K562 (cell line): ENCODE data around the gene OR2T8. TPM values are rescaled to one million over a fixed set of nuclear protein-coding genes. Genes with fewer than 3 reads are reported as not detected.
"Not testable (repeated sequence)": the region's sequence is repeated elsewhere in the genome, so short reads cannot be mapped to it uniquely, and the experiment has no call there.

Experiments used
- CBFB ChIP-seq: sonication (generic); formaldehyde crosslinking; IDR thresholded peaks from 2 replicates; pipeline ENCODE4 v1.4.0; 2020; ENCODE audit warnings: mild to moderate bottlenecking, missing genetic modification reagents
- CBX3 ChIP-seq, 2 experiments: IDR thresholded peaks; 1 replicate in 1 of 2; 2 replicates in 1 of 2; pipeline ENCODE4 v1.6.1; 2012; ENCODE audit warnings: inconsistent platforms in 2 of 2, low read length in 2 of 2, borderline replicate concordance in 1 of 2, control low read depth in 1 of 2
- CREB1 ChIP-seq, 2 experiments: sonication (generic) in 1 of 2; formaldehyde crosslinking in 1 of 2; IDR thresholded peaks; 2 replicates each; pipeline versions ENCODE4 v1.6.1 to v1.8.0; 2012 to 2022; ENCODE audit warnings: inconsistent platforms in 1 of 2, mild to moderate bottlenecking in 1 of 2, missing genetic modification reagents in 1 of 2, moderate library complexity in 1 of 2
- CTBP1 ChIP-seq: fragments of 450-650 bp; IDR thresholded peaks from 2 replicates; pipeline ENCODE4 v1.6.1; 2016; ENCODE audit warnings: borderline replicate concordance
- CXXC5 ChIP-seq: fragments of 250-450 bp; sonication (Bioruptor Pico); IDR thresholded peaks from 2 replicates; pipeline ENCODE4 v1.8.0; 2022; ENCODE audit warnings: inconsistent platforms, mild to moderate bottlenecking, moderate library complexity
- LCOR ChIP-seq: sonication (generic); formaldehyde crosslinking; IDR thresholded peaks from 2 replicates; pipeline ENCODE4 v1.8.0; 2022; ENCODE audit warnings: mild to moderate bottlenecking, missing genetic modification reagents
- POLR2G ChIP-seq: fragments of 200-400 bp; formaldehyde crosslinking; IDR thresholded peaks from 2 replicates; pipeline ENCODE4 v1.6.1; 2017; ENCODE audit warnings: low read depth, mild to moderate bottlenecking, antibody characterized with exemption, low read length, moderate library complexity
- RB1 ChIP-seq: fragments of 450-650 bp; IDR thresholded peaks from 2 replicates; pipeline ENCODE4 v1.6.1; 2017; ENCODE audit warnings: low read depth, mild to moderate bottlenecking
- SMAD3 ChIP-seq: fragments of 450-650 bp; formaldehyde crosslinking; conservative IDR thresholded peaks from 2 replicates; pipeline ENCODE4 v1.4.0; 2020; ENCODE audit warnings: mild to moderate bottlenecking
- TAF1 ChIP-seq: IDR thresholded peaks from 2 replicates; pipeline ENCODE4 v1.6.1; 2011; ENCODE audit warnings: mild to moderate bottlenecking, low read length, moderate library complexity; ENCODE audit not compliant: insufficient read depth, control insufficient read depth, severe bottlenecking; ENCODE audit errors: extremely low read depth
- TARDBP ChIP-seq: fragments of 450-650 bp; IDR thresholded peaks from 2 replicates; pipeline ENCODE4 v1.6.1; 2016
- ZBTB7A ChIP-seq: IDR thresholded peaks from 2 replicates; pipeline ENCODE4 v1.6.1; 2011; ENCODE audit warnings: low read depth, mild to moderate bottlenecking, low read length, moderate library complexity, borderline replicate concordance; ENCODE audit not compliant: control insufficient read depth
- polyA plus RNA-seq, 8 experiments: library from polyadenylated mRNA; depleted of rRNA in 4 of 8; stranded (reverse) in 5 of 8; unstranded in 3 of 8; fragments of >200 nt; fragmentation: Nextera tagmentation in 2 of 8; fragmentation: Illumina TruSeq in 1 of 8; extraction: Ambion mirVana in 2 of 8; extraction: Trizol in 1 of 8; gene quantifications; 2 replicates each; pipeline versions ENCODE4 v1.2.1 to v1.2.3, GENCODE V29; 2011 to 2014; ENCODE audit warnings: inconsistent platforms in 1 of 8, missing spikeins in 1 of 8
- total RNA-seq, 7 experiments: library from RNA; depleted of rRNA in 6 of 7; stranded (reverse); fragments of >200 nt in 6 of 7; fragmentation: Illumina TruSeq in 2 of 7; extraction: Trizol in 2 of 7; gene quantifications; 2 replicates each; pipeline versions ENCODE4 v1.2.1 to v1.2.3, GENCODE V29; 2011 to 2021; ENCODE audit warnings: low replicate concordance in 1 of 7
- TF ChIP-seq, protein P1 (sequence below): sonication (generic); formaldehyde crosslinking; IDR thresholded peaks from 2 replicates; pipeline ENCODE4 v1.8.1; 2023; ENCODE audit warnings: mild to moderate bottlenecking, missing genetic modification reagents, moderate library complexity
- TF ChIP-seq, protein P2 (sequence below), 2 experiments: fragments of 450-650 bp in 1 of 2; sonication (generic) in 1 of 2; formaldehyde crosslinking in 1 of 2; IDR thresholded peaks in 1 of 2; conservative IDR thresholded peaks in 1 of 2; 2 replicates each; pipeline versions ENCODE4 v1.6.1 to v1.8.1; 2016 to 2023; ENCODE audit warnings: mild to moderate bottlenecking in 2 of 2, moderate library complexity in 2 of 2, inconsistent platforms in 1 of 2, missing genetic modification reagents in 1 of 2
- TF ChIP-seq, protein P3 (sequence below): fragments of 250-450 bp; sonication (Bioruptor Pico); IDR thresholded peaks from 2 replicates; pipeline ENCODE4 v1.4.0; 2020

The OR2T8 gene
- total and polyA plus RNA-seq, 9 of the 15 experiments (the other 6 are each of a cell fraction or from before 2014, with no cell fraction given): 0.08 to 0.46 (median 0.31) TPM; not detected in 3

DNA sequence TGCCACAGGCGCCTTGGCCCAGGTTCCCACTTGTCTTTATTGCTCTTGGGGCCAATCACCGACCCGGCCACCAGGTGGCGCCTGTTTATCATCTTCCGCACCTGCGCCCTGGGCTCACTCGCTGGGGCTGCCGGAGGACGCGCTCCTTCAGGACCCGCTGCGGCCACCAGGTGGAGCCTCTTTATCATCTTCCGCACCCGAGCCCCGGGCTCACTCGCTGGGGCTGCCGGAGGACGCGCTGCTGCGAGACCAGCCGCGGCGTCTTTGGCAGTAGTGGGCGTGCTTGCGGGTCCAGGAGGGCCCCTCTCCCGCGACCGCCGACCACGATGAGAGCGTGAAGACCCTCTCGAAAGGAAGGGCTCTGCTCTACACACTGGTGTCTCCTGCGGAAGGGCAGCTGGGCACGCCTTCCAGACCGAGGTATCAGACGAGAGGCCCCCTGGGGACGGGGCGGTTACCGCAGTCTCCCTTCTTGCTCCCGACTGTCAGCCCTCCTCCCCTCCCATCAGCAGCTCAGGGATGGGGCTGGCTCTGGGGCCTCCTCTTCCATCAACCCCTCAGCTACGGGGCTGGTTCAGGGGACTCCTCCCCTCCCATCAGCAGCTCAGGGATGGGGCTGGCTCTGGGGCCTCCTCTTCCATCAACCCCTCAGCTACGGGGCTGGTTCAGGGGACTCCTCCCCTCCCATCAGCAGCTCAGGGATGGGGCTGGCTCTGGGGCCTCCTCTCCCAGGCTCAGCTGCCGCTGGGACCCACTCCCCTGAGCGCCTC, 17.1 kb downstream of the OR2T8 start (continued):
- TF ChIP-seq CREB1 (IDR thresholded peaks at IDR 0.05): peak; percentile 46; the same call in 1 of the 2 replicates
- peak; percentile 28; the same call in 1 of the 2 replicates for TF ChIP-seq CREB1 (CRISPR knock-in tag; IDR thresholded peaks at IDR 0.05)
- TF ChIP-seq TAF1: peak; percentile 40
- TF ChIP-seq, protein P1, sequence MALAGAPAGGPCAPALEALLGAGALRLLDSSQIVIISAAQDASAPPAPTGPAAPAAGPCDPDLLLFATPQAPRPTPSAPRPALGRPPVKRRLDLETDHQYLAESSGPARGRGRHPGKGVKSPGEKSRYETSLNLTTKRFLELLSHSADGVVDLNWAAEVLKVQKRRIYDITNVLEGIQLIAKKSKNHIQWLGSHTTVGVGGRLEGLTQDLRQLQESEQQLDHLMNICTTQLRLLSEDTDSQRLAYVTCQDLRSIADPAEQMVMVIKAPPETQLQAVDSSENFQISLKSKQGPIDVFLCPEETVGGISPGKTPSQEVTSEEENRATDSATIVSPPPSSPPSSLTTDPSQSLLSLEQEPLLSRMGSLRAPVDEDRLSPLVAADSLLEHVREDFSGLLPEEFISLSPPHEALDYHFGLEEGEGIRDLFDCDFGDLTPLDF: peak; percentile 30; the same call in 1 of the 2 replicates
- TF ChIP-seq CXXC5 (CRISPR knock-in tag): peak; percentile 79
- TF ChIP-seq, protein P2, sequence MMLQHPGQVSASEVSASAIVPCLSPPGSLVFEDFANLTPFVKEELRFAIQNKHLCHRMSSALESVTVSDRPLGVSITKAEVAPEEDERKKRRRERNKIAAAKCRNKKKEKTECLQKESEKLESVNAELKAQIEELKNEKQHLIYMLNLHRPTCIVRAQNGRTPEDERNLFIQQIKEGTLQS (IDR thresholded peaks at IDR 0.05): not testable (repeated sequence)
- TF ChIP-seq, protein P2 (CRISPR knock-in tag; conservative IDR thresholded peaks at IDR 0.05): 0 out of 2 replicates have a peak, but pooled peaks have one; percentile 71
- TF ChIP-seq ZBTB7A: 0 out of 2 replicates have a peak, but pooled peaks have one; percentile 43
- TF ChIP-seq SMAD3: 0 out of 2 replicates have a peak, but pooled peaks have one; percentile 13
- peak; percentile 91 for TF ChIP-seq POLR2G
- TF ChIP-seq, protein P3, sequence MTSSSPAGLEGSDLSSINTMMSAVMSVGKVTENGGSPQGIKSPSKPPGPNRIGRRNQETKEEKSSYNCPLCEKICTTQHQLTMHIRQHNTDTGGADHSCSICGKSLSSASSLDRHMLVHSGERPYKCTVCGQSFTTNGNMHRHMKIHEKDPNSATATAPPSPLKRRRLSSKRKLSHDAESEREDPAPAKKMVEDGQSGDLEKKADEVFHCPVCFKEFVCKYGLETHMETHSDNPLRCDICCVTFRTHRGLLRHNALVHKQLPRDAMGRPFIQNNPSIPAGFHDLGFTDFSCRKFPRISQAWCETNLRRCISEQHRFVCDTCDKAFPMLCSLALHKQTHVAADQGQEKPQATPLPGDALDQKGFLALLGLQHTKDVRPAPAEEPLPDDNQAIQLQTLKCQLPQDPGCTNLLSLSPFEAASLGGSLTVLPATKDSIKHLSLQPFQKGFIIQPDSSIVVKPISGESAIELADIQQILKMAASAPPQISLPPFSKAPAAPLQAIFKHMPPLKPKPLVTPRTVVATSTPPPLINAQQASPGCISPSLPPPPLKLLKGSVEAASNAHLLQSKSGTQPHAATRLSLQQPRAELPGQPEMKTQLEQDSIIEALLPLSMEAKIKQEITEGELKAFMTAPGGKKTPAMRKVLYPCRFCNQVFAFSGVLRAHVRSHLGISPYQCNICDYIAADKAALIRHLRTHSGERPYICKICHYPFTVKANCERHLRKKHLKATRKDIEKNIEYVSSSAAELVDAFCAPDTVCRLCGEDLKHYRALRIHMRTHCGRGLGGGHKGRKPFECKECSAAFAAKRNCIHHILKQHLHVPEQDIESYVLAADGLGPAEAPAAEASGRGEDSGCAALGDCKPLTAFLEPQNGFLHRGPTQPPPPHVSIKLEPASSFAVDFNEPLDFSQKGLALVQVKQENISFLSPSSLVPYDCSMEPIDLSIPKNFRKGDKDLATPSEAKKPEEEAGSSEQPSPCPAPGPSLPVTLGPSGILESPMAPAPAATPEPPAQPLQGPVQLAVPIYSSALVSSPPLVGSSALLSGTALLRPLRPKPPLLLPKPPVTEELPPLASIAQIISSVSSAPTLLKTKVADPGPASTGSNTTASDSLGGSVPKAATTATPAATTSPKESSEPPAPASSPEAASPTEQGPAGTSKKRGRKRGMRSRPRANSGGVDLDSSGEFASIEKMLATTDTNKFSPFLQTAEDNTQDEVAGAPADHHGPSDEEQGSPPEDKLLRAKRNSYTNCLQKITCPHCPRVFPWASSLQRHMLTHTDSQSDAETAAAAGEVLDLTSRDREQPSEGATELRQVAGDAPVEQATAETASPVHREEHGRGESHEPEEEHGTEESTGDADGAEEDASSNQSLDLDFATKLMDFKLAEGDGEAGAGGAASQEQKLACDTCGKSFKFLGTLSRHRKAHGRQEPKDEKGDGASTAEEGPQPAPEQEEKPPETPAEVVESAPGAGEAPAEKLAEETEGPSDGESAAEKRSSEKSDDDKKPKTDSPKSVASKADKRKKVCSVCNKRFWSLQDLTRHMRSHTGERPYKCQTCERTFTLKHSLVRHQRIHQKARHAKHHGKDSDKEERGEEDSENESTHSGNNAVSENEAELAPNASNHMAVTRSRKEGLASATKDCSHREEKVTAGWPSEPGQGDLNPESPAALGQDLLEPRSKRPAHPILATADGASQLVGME (CRISPR knock-in tag): peak; percentile 69; the same call in 1 of the 2 replicates
- TF ChIP-seq LCOR (CRISPR knock-in tag): peak; percentile 84
- 0 out of 2 replicates have a peak, but pooled peaks have one; percentile 29 for TF ChIP-seq CBFB
- peak in 1 of 2 experiments; percentile 97; a peak in 2 of 3 replicates for TF ChIP-seq CBX3 (IDR thresholded peaks at IDR 0.05; ENCODE audit: borderline replicate concordance in 1 of 2, low read length in 2 of 2)
- peak; percentile 90 for TF ChIP-seq RB1
- peak; percentile 87 for TF ChIP-seq CTBP1
- 0 out of 2 replicates have a peak, but pooled peaks have one; percentile 48 for TF ChIP-seq TARDBP
